NT2/D1 (cell line): ENCODE data around the gene TNNT2.

Experiments
- DNase-seq: peaks from one replicate; pipeline ENCODE4 v3.0.0-alpha.2; 2011; ENCODE audit warnings: low read depth, low spot score
- H3K27me3 ChIP-seq: 2 replicates; pipeline ENCODE4 v1.6.0; 2011; ENCODE audit warnings: mild to moderate bottlenecking; ENCODE audit not compliant: insufficient read length, insufficient read depth
- H3K36me3 ChIP-seq: 2 replicates; pipeline ENCODE4 v1.6.1; 2011; ENCODE audit warnings: mild to moderate bottlenecking, low read length, mixed read lengths; ENCODE audit not compliant: insufficient read depth, insufficient read length
- H3K4me1 ChIP-seq: 2 replicates; pipeline ENCODE4 v1.5.1; 2011; ENCODE audit not compliant: insufficient read depth, insufficient read length
- H3K4me3 ChIP-seq: 2 replicates; pipeline ENCODE4 v1.5.1; 2011; ENCODE audit warnings: low read depth; ENCODE audit not compliant: insufficient read length
- H3K9ac ChIP-seq: 2 replicates; pipeline ENCODE4 v1.6.0; 2011; ENCODE audit warnings: low read depth; ENCODE audit not compliant: insufficient read length
- H3K9me3 ChIP-seq: 2 replicates; pipeline ENCODE4 v1.5.1; 2011; ENCODE audit warnings: mild to moderate bottlenecking, low read length; ENCODE audit not compliant: insufficient read depth
- SUZ12 ChIP-seq: IDR thresholded peaks from 2 replicates; pipeline ENCODE4 v1.6.1; 2011; ENCODE audit not compliant: insufficient read length, insufficient read depth; ENCODE audit errors: extremely low read depth
- YY1 ChIP-seq: IDR thresholded peaks from 2 replicates; pipeline ENCODE4 v1.6.1; 2011; ENCODE audit not compliant: insufficient read length, insufficient read depth
- ZNF274 ChIP-seq: IDR thresholded peaks from 2 replicates; pipeline ENCODE4 v1.6.1; 2011; ENCODE audit warnings: mild to moderate bottlenecking, low read depth, low read length

TNNT2 gene

GRCh38 chr1:201348211-201348566 lies 29.3 kb downstream of the TNNT2 start:
- Histone ChIP-seq H3K36me3 (no peaks in the 10 kb centered on the region), H3K27me3 (no peaks in the 10 kb centered on the region), H3K4me1 (peaks cover 12% of the 10 kb centered on the region), H3K4me3 (no peak overlapping the region), H3K9ac (no peak overlapping the region), H3K9me3 (no peaks in the 10 kb centered on the region)
- TF ChIP-seq YY1: no peak
- no peak for TF ChIP-seq SUZ12
- no peak for TF ChIP-seq ZNF274
- DNase-seq: peak; percentile 78

GRCh38 chr1:201347498-201348210 lies 29.8 kb downstream of the TNNT2 start:
- Histone ChIP-seq H3K9ac (no peak overlapping the region), H3K36me3 (no peaks in the 10 kb centered on the region), H3K4me3 (no peak overlapping the region), H3K9me3 (no peaks in the 10 kb centered on the region), H3K4me1 (peaks cover 8% of the 10 kb centered on the region), H3K27me3 (no peaks in the 10 kb centered on the region)
- no peak for DNase-seq
- no peak for TF ChIP-seq ZNF274
- no peak for TF ChIP-seq YY1
- TF ChIP-seq SUZ12: no peak

- no peak overlapping the region for H3K4me3 ChIP-seq
- peaks cover 8% of the 10 kb centered on the region for H3K4me1 ChIP-seq
- H3K9ac ChIP-seq: no peak overlapping the region
- no peaks in the 10 kb centered on the region for H3K9me3 ChIP-seq
- no peaks in the 10 kb centered on the region for H3K27me3 ChIP-seq
- no peak for DNase-seq
- TF ChIP-seq YY1 (no peak), ZNF274 (no peak), SUZ12 (no peak)
- H3K36me3 ChIP-seq: no peaks in the 10 kb centered on the region
Observed at GRCh38 chr1:201346987-201347386, 30.5 kb downstream of the TNNT2 start.

- TF ChIP-seq ZNF274 (no peak), SUZ12 (no peak), YY1 (no peak)
Observed at GRCh38 chr1:201346337-201346939, 31.0 kb downstream of the TNNT2 start.

GRCh38 chr1:201345081-201345355 lies 32.5 kb downstream of the TNNT2 start:
- Histone ChIP-seq H3K9me3 (no peaks in the 10 kb centered on the region; the same call in 1 of the 2 replicates), H3K4me3 (no peak overlapping the region), H3K27me3 (no peaks in the 10 kb centered on the region), H3K36me3 (no peaks in the 10 kb centered on the region), H3K4me1 (peaks cover 8% of the 10 kb centered on the region), H3K9ac (no peak overlapping the region)
- TF ChIP-seq SUZ12: no peak
- no peak for TF ChIP-seq YY1
- TF ChIP-seq ZNF274: no peak
- no peak for DNase-seq

More at GRCh38 chr1:201346337-201346939, 31.0 kb downstream of the TNNT2 start:
- no peak overlapping the region for H3K9ac ChIP-seq
- H3K4me1 ChIP-seq: peaks cover 8% of the 10 kb centered on the region
- peak; percentile 81 for DNase-seq
- H3K9me3 ChIP-seq: no peaks in the 10 kb centered on the region; the same call in 1 of the 2 replicates
- H3K4me3 ChIP-seq: no peak overlapping the region
- H3K27me3 ChIP-seq: no peaks in the 10 kb centered on the region
- no peaks in the 10 kb centered on the region for H3K36me3 ChIP-seq

- Histone ChIP-seq H3K36me3 (no peaks in the 10 kb centered on the region), H3K9ac (no peak overlapping the region), H3K4me1 (peaks cover 8% of the 10 kb centered on the region), H3K9me3 (no peaks in the 10 kb centered on the region; the same call in 1 of the 2 replicates), H3K27me3 (no peaks in the 10 kb centered on the region), H3K4me3 (no peak overlapping the region)
- TF ChIP-seq YY1 (no peak), ZNF274 (no peak), SUZ12 (no peak)
- no peak for DNase-seq
Observed at GRCh38 chr1:201344206-201345080, 33.0 kb downstream of the TNNT2 start.

- Histone ChIP-seq H3K9ac (no peak overlapping the region), H3K9me3 (no peaks in the 10 kb centered on the region; the same call in 1 of the 2 replicates), H3K4me1 (no peaks in the 10 kb centered on the region), H3K4me3 (no peak overlapping the region), H3K36me3 (no peaks in the 10 kb centered on the region), H3K27me3 (no peaks in the 10 kb centered on the region)
- TF ChIP-seq SUZ12 (no peak), ZNF274 (no peak), YY1 (no peak)
- no peak for DNase-seq
Observed at GRCh38 chr1:201341377-201341776, 36.1 kb downstream of the TNNT2 start.
